SK-N-MC (cell line): ENCODE data around the gene BEAN1.

Experiments used
- EZH2 ChIP-seq: fragments of 200-600 bp; sonication (generic); IDR thresholded peaks from one replicate; pipeline ENCODE4 v1.6.1; 2017; ENCODE audit warnings: antibody characterized with exemption
- FOXP2 ChIP-seq: optimal IDR thresholded peaks from 2 replicates; pipeline ENCODE3; 2011; ENCODE audit warnings: mild to moderate bottlenecking, moderate library complexity; ENCODE audit not compliant: insufficient read depth; ENCODE audit errors: extremely low read length, control extremely low read depth
- POLR2AphosphoS5 ChIP-seq: IDR thresholded peaks from 2 replicates; pipeline ENCODE4 v1.6.1; 2012; ENCODE audit warnings: mild to moderate bottlenecking, low read depth, low read length, borderline replicate concordance

GRCh38 chr16:66480265-66481080 lies 53.4 kb downstream of the BEAN1 start:
- TF ChIP-seq EZH2: no peak
- no peak for TF ChIP-seq POLR2AphosphoS5
- TF ChIP-seq FOXP2: no peak
